Measurements from ENCODE around the gene MRGPRX2. TPM values are rescaled to one million over a fixed set of nuclear protein-coding genes. Genes with fewer than 3 reads are reported as not detected.
A peak's percentile ranks its signal among the peaks of the same experiment; 100 is the strongest.

Gene MRGPRX2
- total and polyA plus RNA-seq, 2 of the 13 experiments (the other 11 are each of a cell fraction or from before 2014, with no cell fraction given), result not detected

DNA sequence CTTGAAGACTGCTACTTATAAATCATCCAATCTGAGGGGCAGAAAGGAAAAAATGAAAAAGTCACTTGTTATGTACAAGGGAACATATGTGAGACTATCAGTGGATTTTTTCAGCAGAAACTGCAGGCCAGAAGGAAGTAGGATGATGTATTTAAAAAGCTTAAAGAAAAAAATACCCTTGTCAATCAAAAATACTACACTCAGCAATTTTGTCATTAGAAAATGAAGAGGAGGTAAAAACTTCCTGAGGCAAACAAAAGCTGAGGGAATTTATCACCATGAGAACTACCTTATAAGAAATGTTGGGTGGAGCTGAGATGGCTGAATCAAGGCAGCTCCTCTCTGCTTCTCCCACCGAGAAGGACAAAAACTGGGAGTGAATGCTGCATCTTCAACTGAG lies 21.1 kb downstream of the MRGPRX2 start:
- ATAC-seq (no peak), DNase-seq (ENCODE audit: low spot score) (no peak), FAIRE-seq (no peak)
- Histone ChIP-seq H3K4me2 (ENCODE audit: low read depth, low read length) (no peak overlapping the region), H3K36me3 (replicated peaks in 1 of 2; ENCODE audit: control insufficient read depth in 1 of 2, insufficient read depth in 2 of 2, low read length in 2 of 2) (no peaks in the 10 kb centered on the region), H3K9me3 (ENCODE audit: low read length) (no peaks in the 10 kb centered on the region), H3K4me3 (replicated peaks in 1 of 3; ENCODE audit: insufficient read depth in 1 of 3, low read depth in 2 of 3, low read length in 3 of 3) (no peak overlapping the region), H3K79me2 (ENCODE audit: insufficient read depth, low read length) (no peaks in the 10 kb centered on the region), H3K27me3 (ENCODE audit: control insufficient read depth in 1 of 2, insufficient read depth in 2 of 2, low read length in 2 of 2) (no peaks in the 10 kb centered on the region; a peak in 1 of 5 replicates), H3K9ac (ENCODE audit: insufficient read depth, low read depth, low read length) (no peak overlapping the region), H4K20me1 (ENCODE audit: insufficient read depth, low read length) (no peaks in the 10 kb centered on the region), H2AFZ (ENCODE audit: low read length) (no peak overlapping the region), H3K27ac (ENCODE audit: extremely low read length, insufficient read depth, low read length) (no peak overlapping the region), H3K4me1 (ENCODE audit: insufficient read depth, low read length) (no peaks in the 10 kb centered on the region)
- in situ Hi-C loops (cut with HindIII; ENCODE audit: extremely low pct_ligation_motif_present, low pct_unique_long_range_greater_than_20kb) (no loop called here), intact Hi-C loops (cut with micrococcal nuclease; ENCODE audit: unreplicated experiment) (no loop called here)
- 0% methylated on average over 1 of the region's 1 CpG for WGBS (ENCODE audit: low lambda C conversion rate)
- no TSS peak for BruUV-seq (replicated peaks)
- TF ChIP-seq, protein P1, sequence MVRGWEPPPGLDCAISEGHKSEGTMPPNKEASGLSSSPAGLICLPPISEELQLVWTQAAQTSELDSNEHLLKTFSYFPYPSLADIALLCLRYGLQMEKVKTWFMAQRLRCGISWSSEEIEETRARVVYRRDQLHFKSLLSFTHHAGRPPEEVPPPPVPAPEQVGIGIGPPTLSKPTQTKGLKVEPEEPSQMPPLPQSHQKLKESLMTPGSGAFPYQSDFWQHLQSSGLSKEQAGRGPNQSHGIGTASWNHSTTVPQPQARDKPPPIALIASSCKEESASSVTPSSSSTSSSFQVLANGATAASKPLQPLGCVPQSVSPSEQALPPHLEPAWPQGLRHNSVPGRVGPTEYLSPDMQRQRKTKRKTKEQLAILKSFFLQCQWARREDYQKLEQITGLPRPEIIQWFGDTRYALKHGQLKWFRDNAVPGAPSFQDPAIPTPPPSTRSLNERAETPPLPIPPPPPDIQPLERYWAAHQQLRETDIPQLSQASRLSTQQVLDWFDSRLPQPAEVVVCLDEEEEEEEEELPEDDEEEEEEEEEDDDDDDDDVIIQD (CRISPR knock-in tag; IDR thresholded peaks at IDR 0.05; ENCODE audit: low read depth), result no peak
- peak; percentile 57 to 88; a peak in 3 of 4 replicates for TF ChIP-seq MAFK (conservative IDR thresholded peaks at IDR 0.05 in 1 of 2, IDR thresholded peaks at IDR 0.05 in 1 of 2; ENCODE audit: low read length in 2 of 2)
- no peak for TF ChIP-seq CENPX (CRISPR knock-in tag; IDR thresholded peaks at IDR 0.05)
- TF ChIP-seq MAFF (IDR thresholded peaks at IDR 0.05; ENCODE audit: low read depth, low read length), result peak; percentile 76
- POLR2A ChIA-PET, result no interaction called here
- CTCF ChIA-PET (ENCODE audit: low intra/inter-chr PET ratio, low total read pairs), result no interaction called here

DNA sequence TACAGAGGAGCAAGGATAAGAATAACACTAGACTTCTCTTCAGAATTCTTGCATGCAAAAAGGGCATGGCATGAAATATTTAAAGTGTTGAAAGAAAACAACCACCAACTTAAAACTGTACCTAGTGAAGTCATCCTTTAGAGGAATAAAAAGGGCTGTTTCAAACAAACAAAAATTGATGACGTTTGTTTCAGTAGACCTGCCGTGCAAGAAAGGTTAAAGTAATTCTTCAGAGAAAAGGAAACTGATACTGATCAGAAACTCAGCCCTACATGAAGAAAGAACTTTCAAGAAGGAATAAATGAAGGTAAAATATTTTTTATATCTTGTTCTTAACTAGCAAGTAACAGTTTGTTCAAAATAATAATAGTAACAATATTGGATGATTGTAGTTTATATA lies 27.5 kb downstream of the MRGPRX2 start:
- no peak overlapping the region for H3K4me2 ChIP-seq (ENCODE audit: low read depth, low read length)
- DNase-seq (ENCODE audit: low spot score) (no peak), FAIRE-seq (no peak), ATAC-seq (no peak)
- no peak overlapping the region for H3K4me3 ChIP-seq (replicated peaks in 1 of 3; ENCODE audit: insufficient read depth in 1 of 3, low read depth in 2 of 3, low read length in 3 of 3)
- ChIA-PET POLR2A (no interaction called here), CTCF (ENCODE audit: low intra/inter-chr PET ratio, low total read pairs) (no interaction called here)
- H3K9me3 ChIP-seq (ENCODE audit: low read length), result no peaks in the 10 kb centered on the region
- H3K4me1 ChIP-seq (ENCODE audit: insufficient read depth, low read length), result no peaks in the 10 kb centered on the region
- H3K27me3 ChIP-seq (ENCODE audit: control insufficient read depth in 1 of 2, insufficient read depth in 2 of 2, low read length in 2 of 2), result no peaks in the 10 kb centered on the region
- no peaks in the 10 kb centered on the region for H3K79me2 ChIP-seq (ENCODE audit: insufficient read depth, low read length)
- no peak overlapping the region for H2AFZ ChIP-seq (ENCODE audit: low read length)
- BruUV-seq (replicated peaks), result no TSS peak
- in situ Hi-C loops (cut with HindIII; ENCODE audit: extremely low pct_ligation_motif_present, low pct_unique_long_range_greater_than_20kb), result no loop called here
- no peak overlapping the region for H3K27ac ChIP-seq (ENCODE audit: extremely low read length, insufficient read depth, low read length)
- 2% methylated on average over 2 of the region's 2 CpGs for WGBS (ENCODE audit: low lambda C conversion rate)
- no peaks in the 10 kb centered on the region for H4K20me1 ChIP-seq (ENCODE audit: insufficient read depth, low read length)
- no peaks in the 10 kb centered on the region for H3K36me3 ChIP-seq (replicated peaks in 1 of 2; ENCODE audit: control insufficient read depth in 1 of 2, insufficient read depth in 2 of 2, low read length in 2 of 2)
- TF ChIP-seq SALL2 (CRISPR knock-in tag; IDR thresholded peaks at IDR 0.05) (no peak), KAT2B (IDR thresholded peaks at IDR 0.05; ENCODE audit: borderline replicate concordance, low read depth, low read length) (no peak), PAF1 (CRISPR knock-in tag; IDR thresholded peaks at IDR 0.05) (no peak), SIX4 (CRISPR knock-in tag; IDR thresholded peaks at IDR 0.05) (no peak), CCAR2 (optimal IDR thresholded peaks at IDR 0.05; ENCODE audit: low read depth, low read length) (no peak), ZNF75D (CRISPR knock-in tag; IDR thresholded peaks at IDR 0.05; ENCODE audit: borderline replicate concordance) (no peak)
- TF ChIP-seq, protein P2, sequence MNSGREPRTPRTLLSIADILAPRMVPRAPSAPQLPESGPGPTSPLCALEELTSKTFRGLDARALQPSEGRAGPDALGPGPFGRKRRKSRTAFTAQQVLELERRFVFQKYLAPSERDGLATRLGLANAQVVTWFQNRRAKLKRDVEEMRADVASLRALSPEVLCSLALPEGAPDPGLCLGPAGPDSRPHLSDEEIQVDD (CRISPR knock-in tag; IDR thresholded peaks at IDR 0.05; ENCODE audit: borderline replicate concordance), result no peak
- TF ChIP-seq, protein P3, sequence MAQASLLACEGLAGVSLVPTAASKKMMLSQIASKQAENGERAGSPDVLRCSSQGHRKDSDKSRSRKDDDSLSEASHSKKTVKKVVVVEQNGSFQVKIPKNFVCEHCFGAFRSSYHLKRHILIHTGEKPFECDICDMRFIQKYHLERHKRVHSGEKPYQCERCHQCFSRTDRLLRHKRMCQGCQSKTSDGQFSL (CRISPR knock-in tag; IDR thresholded peaks at IDR 0.05), result no peak
- TF ChIP-seq, protein P4, sequence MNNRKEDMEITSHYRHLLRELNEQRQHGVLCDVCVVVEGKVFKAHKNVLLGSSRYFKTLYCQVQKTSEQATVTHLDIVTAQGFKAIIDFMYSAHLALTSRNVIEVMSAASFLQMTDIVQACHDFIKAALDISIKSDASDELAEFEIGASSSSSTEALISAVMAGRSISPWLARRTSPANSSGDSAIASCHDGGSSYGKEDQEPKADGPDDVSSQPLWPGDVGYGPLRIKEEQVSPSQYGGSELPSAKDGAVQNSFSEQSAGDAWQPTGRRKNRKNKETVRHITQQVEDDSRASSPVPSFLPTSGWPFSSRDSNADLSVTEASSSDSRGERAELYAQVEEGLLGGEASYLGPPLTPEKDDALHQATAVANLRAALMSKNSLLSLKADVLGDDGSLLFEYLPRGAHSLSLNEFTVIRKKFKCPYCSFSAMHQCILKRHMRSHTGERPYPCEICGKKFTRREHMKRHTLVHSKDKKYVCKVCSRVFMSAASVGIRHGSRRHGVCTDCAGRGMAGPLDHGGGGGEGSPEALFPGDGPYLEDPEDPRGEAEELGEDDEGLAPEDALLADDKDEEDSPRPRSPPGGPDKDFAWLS (CRISPR knock-in tag; IDR thresholded peaks at IDR 0.05; ENCODE audit: borderline replicate concordance), result no peak
- no peak overlapping the region for H3K9ac ChIP-seq (ENCODE audit: insufficient read depth, low read depth, low read length)
- intact Hi-C loops (cut with micrococcal nuclease; ENCODE audit: unreplicated experiment), result no loop called here
